A549 treated with AZD9567 at 1 μM for 4 hours (cell line): ENCODE results near the gene OR2H1. TPM values are rescaled to one million over a fixed set of nuclear protein-coding genes. Genes with fewer than 3 reads are reported as not detected.

Experiments used
- total RNA-seq: library from RNA; stranded (reverse); fragments of 200-300 nt; extraction: Qiagen RNA extraction; gene quantifications from 5 replicates; pipeline ENCODE4 v1.2.3, GENCODE V29; 2022; ENCODE audit not compliant: insufficient read depth

OR2H1 gene
- not detected in 5 replicates for total RNA-seq

DNA sequence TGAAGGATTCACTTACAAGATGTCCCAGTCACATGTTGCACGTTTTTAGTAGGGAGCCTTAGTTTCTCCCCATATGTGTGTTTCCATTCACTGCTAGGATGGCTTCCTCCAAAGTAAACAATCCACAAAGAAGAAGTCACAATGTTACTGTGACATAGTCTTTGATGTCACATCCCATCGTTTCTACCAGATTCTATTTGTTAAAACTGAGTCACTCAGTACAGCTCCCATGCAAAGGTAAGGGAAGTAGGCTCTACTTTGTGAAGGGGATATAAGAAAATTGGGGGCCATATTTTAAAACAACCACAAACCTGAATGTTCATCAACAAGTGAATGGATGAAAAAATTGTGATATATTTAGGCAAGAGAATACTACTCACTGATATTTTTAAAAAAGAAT lies at the start of gene OR2H1, which contains the start of gene OR11A1:
TSS of gene OR2H1 (plus strand) at position 185 of the 400 bp plus-strand sequence. CDS start 4,615 bp downstream, outside the sequence.
TSS of gene OR11A1 (minus strand) at position 101 of the 400 bp plus-strand sequence. CDS start 29,430 bp downstream, outside the sequence.

DNA sequence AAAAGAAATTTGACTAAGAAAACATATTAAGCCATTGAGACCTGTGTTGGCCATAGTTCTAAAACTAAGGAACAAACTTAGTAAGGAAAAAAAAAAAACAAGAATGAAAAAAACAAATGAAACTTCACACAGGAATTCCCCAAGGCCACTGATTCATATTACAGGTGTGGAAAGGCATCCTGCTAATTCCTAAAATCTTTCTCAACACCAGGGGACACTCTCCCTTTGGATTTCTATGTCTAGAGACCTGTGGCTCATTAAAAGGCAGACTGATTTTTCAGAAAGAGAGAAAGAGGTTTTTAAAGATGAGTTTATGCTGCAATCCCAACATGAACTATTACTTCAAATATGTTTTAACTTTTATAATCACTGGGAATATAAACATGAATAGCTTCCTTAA lies 42.4 kb upstream of the OR2H1 start, which contains the start of gene OR12D1:
TSS of gene OR12D1 (plus strand) at position 341 of the 400 bp plus-strand sequence.

DNA sequence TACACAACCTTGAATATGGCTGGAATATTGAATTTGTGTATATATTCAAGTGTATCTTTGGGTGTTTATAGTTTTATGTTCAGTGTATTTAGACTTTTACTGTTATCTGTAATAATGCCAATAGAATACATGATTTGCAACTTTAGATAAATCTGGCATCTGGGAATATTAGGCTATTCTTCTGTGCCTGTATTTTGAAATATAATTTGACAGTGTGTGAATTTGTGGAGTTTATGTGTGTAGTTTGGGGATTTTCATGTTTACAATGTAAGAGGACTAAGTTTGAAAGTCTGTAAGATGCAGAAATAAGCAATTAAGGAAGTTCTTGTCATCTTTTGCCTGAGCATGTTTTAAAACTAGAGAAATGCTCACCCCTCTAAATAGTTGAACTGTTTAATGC lies 17.9 kb upstream of the OR2H1 start, which contains the start of gene OR10C1:
TSS of gene OR10C1 (plus strand) at position 301 of the 400 bp plus-strand sequence. CDS start 710 bp downstream, outside the sequence.

DNA sequence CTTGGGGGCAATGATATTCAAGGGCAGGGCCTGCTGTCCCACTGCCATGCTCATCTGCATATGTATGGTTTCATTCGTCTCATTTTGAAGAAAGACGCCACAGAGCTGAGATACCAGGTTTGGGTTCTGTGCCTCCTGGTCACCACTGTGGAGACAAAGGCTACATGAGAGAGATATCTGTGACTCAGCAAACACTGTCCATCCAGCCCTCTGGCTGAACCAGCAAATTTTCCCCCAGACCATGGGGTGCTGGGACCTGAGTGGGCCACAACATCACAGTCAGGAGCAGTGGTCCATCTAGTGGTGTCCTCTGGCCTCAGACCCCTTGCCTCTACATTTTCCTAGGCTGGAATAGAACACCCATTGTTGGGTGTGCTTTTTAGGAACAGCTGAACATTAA lies 30.7 kb downstream of the OR2H1 start, which contains the start of gene MAS1L:
TSS of gene MAS1L (minus strand) at position 297 of the 400 bp plus-strand sequence. CDS start at position 243, 54 bp downstream.

Other genes starting within 250 kb of the OR2H1 start
- not detected in 5 replicates for gene OR14J1, start 155.5 kb upstream of the OR2H1 start, total RNA-seq
- gene OR5V1, start 88.3 kb upstream of the OR2H1 start, total RNA-seq, result not detected in 5 replicates
- gene OR12D3, start 81.9 kb upstream of the OR2H1 start, total RNA-seq, result not detected in 5 replicates
- not detected in 5 replicates for gene OR12D2, start 61.5 kb upstream of the OR2H1 start, total RNA-seq
- not detected in 5 replicates for gene OR12D1, start 42.2 kb upstream of the OR2H1 start, total RNA-seq
- gene OR10C1, start 17.8 kb upstream of the OR2H1 start, total RNA-seq, result not detected in 5 replicates
- not detected in 5 replicates for gene OR11A1, start 84 bp upstream of the OR2H1 start, total RNA-seq
- gene MAS1L, start 30.8 kb downstream of the OR2H1 start, total RNA-seq, result not detected in 5 replicates
- 0.51 to 0.98 TPM (median 0.67 TPM) in 4 of 5 replicates, not detected in the other for gene UBD, start 102.6 kb downstream of the OR2H1 start, total RNA-seq
- gene OR2H2, start 128.0 kb downstream of the OR2H1 start, total RNA-seq, result not detected in 5 replicates
- gene GABBR1, start 176.0 kb downstream of the OR2H1 start, total RNA-seq, result 2.8 to 6.7 TPM (median 6.4 TPM) in 5 replicates
- gene MOG, start 199.9 kb downstream of the OR2H1 start, total RNA-seq, result not detected in 5 replicates
- not detected in 5 replicates for gene ZFP57, start 224.0 kb downstream of the OR2H1 start, total RNA-seq